Measurements from ENCODE around the gene SLC52A3.
"Not testable (repeated sequence)": the region's sequence is repeated elsewhere in the genome, so short reads cannot be mapped to it uniquely, and the experiment has no call there.

Gene SLC52A3

DNA sequence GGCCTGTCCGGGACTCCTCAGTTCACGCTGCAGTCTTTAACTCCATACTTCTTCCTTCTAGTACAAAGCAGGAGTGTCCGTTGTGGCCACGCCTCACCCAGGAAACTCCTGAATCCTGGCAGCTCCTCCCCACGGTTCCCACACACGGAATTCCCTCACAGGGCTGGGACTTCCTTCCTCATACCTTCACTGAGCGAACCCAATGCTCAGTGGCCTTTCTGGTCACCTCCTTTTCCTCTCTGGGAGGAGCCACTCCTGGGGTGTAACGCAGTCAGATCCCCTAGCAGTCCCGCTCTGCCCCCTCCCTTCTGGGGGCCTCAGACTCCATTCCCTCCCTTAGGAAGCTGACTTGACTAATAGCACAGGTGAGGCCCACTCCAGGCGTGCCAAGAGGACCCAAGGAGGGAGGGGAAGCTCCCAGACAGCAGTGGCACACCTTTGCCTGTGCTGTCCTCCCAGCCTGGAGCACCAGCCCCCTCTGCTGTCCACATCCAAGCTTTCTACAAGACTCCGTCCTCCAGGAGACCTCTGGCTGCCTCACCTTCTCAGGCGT, at the start of gene SLC52A3:
Gene SLC52A3 (minus strand): TSS at position 75 of the 553 bp plus-strand sequence. CDS start 2,726 bp downstream, outside the sequence.
- no peak for DNase-seq (ENCODE audit: low read depth)

DNA sequence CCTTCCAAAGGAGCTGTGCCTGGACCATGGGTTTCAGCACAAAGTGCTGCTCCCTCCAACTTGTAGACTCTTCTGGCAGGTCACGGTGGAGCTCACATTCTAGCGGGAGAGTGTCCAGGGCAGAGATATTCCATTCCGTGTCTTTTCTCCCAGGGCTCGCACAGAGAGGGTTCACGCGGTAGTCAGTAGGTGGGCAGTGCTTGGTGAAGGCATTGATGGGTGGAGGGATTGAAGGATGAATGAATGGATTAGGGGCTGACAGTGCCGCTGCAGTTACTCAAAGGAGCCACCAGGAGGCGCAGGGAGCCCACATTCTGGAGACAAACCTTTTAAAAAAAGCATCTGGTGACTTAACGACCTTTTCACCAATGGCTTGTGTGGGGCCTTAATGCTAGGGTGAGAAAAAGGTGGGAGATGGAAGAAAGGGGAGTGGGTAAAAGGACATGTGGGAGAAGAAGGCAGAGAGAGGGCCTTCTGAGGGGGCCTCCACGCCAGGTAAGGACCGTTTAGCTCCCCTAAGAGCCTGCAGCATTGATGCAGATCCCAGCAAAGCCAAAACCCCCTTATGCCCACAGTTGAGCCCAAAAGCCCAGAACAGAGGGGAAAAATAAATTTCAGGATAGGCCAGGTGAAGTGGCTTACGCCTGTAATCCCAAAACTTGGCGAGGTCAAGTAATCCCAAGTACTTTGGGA, 47.8 kb upstream of the SLC52A3 start:
- DNase-seq (ENCODE audit: low read depth) = no peak

DNA sequence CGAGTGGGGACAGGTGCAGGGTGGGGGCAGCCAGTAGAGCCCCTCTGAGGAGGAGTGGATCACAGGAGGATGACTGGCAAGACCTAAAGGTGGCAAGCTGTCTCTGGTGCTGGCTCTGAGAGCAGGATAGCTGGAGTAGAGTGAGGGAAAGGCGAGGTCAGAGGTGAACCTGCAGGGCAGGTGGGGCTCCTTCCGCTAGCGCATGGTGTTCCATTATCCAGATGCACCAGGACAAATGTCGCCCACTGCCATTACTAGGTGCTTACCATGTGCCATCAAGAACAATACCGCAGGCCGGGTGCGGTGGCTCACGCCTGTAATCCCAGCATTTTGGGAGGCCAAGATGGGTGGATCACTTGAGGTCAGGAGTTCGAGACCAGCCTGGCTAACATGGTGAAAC, 46.9 kb upstream of the SLC52A3 start:
- DNase-seq (ENCODE audit: low read depth) = no peak

DNA sequence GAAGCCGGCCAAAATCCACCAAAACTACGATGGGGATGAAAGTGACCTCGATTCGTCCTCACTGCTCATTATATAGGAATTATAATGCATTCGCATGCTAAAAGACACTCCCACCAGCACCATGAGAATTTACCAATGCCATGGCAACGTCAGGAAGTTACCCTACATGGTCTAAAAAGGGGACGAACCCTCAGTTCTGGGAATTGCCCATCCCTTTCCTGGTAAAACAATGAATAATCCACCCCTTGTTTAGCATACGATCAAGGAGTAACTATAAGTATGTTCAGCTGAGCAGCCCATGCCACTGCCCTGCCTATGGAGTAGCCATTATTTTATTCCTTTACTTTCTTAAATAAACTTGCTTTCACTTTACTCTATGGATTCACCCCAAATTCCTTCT, 45.1 kb upstream of the SLC52A3 start:
- DNase-seq (ENCODE audit: low read depth) = no peak

DNA sequence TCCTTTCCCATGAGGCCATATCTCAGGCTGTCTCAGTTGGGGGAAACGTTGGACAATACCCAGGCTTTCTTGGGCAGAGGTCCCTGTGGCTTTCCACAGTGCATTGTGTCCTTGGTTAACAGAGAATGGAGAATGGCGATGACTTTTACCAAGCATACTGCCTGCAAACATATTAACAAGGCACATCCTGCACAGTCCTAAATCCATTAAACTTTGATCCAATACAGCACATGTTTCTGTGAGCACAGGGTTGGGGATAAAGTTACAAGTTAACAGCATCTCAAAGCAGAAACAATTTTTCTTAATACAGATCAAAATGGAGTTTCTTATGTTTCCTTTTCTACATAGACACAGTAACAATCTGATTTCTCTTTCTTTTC, 44.1 kb upstream of the SLC52A3 start:
- DNase-seq (ENCODE audit: low read depth) = not testable (repeated sequence)

DNA sequence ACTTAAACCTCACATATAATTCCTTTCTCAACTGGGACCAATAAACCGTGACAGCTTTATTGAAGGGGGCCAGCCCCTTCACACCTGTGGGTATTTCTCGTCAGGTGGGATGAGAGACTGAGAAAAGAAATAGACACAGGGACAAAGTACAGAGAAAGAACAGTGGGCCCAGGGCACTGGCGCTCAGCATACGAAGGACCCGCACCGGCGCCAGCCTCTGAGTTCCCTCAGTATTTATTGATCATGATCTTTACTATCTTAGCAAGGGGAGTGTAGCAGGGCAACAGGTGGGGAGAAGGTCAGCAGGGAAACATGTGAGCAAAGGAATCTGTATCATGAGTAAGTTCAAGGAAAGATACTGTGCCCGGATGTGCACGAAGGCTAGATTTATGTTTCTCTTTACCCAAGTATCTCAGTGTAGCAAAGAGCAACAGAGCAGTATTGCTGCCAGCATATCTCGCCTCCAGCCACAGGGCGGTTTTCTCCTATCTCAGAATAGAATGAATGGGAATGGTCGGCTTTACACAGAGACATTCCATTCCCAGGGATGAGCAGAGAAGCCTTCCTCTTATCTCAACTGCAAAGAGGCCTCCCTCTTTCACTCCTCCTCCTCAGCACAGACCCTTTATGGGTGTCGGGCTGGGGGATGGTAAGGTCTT, 43.6 kb upstream of the SLC52A3 start:
- not testable (repeated sequence) for DNase-seq (ENCODE audit: low read depth)

DNA sequence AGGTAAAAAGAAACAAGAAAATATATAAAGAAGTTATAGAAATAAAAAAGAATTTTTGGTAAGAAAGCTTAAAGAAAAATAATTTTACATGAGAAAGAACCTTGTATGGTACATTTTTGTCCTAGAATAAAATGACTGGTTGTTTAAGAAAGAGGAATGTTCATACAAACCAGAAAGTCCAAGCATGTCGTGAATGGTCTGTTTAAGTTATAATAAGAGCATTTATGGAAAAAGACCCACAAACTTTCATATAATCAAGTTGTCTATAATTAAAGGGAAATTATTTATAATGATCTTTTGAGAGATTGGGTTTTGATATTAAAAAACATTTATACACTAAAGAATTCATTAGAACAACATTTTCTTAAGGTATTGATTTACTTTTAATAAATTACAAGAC, 37.4 kb upstream of the SLC52A3 start:
- no peak for DNase-seq (ENCODE audit: low read depth)

DNA sequence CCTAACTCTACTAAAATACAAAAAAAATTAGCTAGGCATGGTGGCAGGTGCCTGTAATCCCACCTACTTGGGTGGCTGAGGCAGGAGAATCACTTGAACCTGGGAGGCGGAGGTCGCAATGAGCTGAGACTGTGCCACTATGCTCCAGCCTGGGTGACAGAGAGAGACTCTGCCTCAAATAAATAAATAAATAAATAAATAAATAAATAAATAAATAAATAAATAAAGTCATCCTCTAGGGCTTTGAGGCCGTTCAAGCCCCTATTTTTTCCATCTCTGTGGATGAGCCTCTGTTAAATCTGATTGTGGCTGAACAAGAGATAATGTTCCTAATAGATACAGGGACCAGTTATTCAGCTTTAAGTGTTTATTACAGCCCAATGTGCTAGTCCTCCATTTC, 33.4 kb upstream of the SLC52A3 start:
- DNase-seq (ENCODE audit: low read depth) = no peak

DNA sequence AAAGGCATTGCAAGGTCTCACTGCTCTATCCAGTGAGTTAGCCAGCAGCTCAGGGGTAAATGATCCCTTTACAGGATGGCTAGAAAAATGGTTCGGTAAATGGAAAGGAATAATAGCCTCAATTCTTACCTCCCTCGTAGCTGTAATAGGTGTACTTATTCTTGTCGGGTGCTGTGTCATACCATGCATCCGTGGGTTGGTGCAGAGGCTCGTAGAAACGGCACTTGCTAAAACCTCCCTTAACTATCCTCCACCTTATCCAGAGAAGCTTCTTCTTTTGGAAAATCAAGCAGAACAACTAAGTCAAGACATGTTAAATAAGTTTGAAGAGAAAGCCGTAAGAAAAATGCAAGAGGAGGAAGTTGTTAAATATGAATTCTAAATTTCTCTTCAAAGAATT, 31.7 kb upstream of the SLC52A3 start:
- not testable (repeated sequence) for DNase-seq (ENCODE audit: low read depth)

DNA sequence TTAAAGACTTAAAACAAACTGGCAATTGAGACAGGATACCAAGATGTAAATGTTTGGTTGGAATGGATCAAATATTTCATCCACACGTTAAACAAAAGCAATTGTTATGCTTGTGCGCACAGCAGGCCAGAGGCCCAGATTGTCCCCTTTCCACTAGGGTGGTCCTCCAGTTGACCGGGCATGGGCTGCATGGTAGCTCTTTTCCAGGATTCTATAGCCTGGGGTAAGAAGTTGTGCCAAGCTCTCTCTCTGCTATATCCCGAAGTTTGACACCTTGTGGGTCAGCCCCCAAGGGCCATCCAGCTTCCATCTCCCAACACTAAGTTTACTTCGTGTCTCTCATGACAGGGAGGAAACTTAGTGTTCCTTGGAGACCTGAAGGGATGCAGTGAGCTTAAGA, 30.4 kb upstream of the SLC52A3 start:
- DNase-seq (ENCODE audit: low read depth) = not testable (repeated sequence)

DNA sequence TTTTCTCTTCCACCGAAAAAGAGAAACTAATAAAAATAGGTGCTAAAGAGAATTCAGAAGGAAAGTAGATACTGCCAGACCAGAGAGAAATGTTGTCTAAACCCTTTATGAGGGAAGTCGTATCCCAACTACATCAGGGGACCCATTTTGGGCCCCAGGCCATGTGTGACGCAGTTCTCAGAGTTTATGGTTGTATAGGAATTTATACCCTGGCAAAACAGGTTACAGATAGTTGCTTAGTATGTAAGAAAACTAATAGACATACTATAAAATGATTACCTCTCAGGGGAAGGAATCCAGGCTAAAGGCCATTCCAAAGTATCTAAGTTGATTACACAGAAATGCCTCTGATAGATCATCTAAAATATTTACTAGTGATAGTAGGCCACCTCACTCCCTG, 28.6 kb upstream of the SLC52A3 start:
- DNase-seq (ENCODE audit: low read depth) = no peak

DNA sequence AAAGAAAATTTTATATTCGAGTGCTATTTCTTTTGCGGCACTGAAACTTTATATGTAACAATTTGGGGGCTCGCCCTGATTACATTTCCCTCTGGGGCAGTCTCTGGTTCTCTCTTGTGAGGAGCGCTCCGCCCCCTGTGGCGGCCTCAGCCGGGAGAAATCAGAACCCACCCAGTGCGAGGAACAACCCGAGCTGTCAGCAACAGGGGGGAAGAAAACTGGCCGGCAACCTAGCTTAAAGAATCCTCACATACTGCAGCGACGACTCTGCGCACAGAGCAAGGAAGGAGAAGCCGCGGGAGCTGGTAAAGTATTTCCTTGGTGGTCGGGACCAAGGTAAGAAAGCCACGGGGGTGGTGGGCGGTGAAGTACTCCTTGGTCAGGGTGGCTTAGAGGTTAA, 23.9 kb upstream of the SLC52A3 start:
- no peak for DNase-seq (ENCODE audit: low read depth)

DNA sequence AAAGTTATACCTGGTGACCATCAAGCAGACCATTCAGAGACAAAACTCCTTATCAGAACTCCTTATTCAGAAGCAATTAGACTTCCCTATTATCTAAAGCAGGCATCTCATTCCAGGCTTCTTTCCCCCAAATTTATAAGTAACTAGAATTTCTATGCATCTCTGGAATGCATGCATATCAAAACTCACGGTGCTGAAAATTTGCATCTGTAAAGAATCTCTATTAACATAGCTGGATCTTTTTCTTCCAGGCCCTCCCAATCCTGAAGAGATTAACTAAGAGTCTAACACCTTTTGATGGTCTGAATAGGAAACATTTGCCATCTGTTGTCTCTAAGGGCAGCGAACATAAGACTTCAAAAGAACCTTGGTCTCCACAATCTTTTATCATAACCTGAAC, 22.8 kb upstream of the SLC52A3 start:
- DNase-seq (ENCODE audit: low read depth) = no peak

DNA sequence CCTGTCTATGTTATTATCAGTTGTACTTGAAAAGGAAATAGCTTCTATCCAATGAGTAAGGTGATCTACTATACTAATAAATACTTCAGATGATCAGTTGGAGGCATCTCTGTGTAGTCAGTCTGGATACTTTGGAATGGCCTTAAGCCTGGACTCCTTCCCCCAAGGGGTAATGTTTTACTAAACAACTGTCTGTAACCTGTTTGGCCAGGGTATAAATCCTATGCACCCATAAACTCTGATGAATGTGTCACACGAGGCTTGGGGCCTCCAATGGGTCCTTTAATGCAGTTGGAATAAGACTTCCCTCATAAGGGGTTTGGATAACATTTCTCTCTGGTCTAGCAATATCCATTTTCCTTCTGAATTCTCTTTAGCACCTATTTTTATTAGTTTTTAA, 19.5 kb upstream of the SLC52A3 start:
- DNase-seq (ENCODE audit: low read depth) = no peak

DNA sequence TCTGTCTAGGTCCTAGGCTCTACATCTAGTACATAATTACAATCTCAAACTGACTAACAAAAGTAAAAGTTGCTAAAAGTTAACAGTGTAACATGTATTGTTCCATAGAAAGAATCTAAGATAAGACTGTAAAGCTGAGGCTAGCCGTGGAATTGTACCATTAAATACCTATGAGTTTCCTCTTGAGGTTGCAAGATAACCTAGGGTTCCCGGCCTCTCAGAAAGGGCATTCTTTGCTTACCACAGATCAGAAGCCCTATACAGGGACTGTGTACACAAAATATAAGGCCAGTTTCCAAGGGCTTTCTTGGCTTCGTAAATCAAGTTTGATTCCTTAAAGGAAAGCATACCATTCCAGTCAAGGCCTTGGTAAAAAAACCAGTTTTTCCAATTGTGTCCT, 11.5 kb upstream of the SLC52A3 start:
- DNase-seq (ENCODE audit: low read depth) = no peak

DNA sequence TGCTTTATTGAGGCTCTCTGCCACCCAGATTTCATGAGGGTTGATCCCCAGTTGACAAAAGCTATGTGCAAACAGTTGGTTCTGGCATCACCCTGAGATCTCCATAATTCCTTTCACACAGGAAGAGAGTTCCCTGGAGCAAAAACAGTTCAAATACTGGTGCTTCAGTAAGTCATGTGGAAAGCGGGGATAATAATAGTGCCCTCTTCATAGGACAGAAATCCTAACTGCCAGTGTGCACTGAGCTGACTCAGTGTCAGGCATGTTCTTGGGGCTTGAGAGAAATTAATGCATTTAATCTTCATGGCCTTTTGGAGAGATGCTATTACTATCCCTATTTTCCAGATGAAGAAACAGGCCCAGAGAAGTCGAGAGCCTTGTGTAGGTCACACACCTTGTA, 7.9 kb upstream of the SLC52A3 start:
- no peak for DNase-seq (ENCODE audit: low read depth)

DNA sequence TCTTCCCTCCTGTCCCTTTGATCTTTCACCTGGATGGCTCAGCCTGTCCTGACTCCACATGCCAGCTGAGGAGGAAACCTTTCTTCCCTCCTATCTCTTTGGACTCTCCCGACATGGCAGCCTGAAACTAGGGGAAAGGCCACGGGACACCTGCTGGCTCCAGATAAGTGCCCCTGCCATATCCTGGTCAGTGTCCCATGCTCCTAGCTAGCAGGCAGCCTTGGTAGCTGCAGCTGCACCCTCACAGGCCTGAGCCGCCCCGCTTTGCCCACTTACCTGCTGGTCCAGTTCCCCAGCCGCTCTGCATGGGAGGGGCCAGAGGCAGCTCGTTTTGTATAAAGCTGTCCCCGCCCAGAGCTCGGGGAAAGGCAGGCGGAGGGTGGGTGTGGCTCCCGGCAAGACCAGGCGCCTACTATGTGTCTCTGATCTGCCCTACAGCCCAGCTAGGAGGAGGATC, 7.4 kb upstream of the SLC52A3 start:
- no peak for DNase-seq (ENCODE audit: low read depth)

DNA sequence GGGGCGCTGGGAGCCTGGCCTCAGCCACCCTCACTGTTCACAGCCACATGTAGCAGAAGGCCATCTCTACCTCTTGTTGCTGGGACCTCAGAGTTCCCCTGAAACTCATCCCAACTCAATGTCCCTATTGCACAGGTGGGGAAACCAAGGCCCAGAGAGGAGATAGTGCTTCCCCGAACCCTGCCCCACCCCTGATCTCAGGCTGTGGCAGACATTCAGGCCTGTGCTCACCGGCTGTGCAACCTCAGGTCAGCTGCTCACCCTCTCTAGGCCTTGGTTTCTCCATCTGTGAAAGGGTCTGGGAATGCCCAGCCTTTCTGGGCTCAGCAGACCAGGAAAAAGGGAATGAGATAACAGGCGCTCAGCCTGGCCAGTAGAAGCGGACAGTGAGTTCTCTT, 6.4 kb upstream of the SLC52A3 start:
- DNase-seq (ENCODE audit: low read depth) = no peak

DNA sequence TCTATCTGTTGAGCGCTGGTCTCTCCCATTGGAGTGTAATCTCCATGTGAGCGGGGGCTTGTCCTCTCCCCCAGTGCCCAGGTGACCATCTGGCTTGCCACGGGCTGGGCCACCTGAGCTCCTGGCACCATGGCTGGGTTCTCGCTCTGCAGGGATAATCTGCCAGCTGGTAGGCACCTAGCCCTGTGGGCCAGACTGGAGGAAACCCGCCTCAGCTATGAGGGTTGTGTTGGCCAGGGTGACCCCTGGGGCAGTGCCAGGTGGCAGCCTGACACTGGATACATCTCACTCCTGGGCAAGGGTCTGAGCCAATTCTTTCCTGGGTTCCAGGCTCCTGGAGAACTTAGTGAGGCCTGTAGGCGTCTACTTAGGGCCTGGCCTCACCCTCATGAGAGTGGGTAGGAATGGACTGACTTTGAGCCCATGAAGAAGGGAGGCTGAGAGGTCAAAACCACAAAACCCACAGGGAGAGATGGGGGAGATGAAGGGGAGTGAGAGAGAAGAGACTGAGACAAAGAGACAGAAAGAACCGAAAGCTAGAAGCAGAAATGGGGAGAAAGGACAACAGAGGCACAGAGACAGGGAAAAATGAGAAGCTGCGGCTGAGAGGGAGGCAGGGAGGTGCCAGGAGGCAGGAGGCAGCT, 5.8 kb upstream of the SLC52A3 start:
- no peak for DNase-seq (ENCODE audit: low read depth)

DNA sequence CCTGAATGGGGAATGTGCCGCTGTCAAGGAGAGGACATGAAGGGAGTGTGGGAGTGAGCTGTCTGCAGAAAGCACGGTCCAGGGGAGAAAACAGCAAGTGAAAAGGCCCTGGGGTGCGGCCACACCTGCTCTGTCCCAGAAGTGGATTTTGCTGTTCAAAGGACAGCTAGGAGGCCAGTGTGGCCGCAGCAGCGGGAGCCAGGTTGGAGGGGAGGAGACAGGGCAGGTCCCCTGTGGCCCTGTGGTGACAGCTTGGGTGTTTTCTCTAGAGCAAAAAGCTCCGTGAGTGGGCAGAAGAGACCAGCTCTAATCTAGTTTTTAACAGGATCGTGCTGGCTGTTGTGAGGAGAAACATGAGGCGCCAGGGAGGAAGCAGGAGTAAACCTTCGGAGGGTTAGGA, 4.5 kb upstream of the SLC52A3 start:
- DNase-seq (ENCODE audit: low read depth) = no peak

DNA sequence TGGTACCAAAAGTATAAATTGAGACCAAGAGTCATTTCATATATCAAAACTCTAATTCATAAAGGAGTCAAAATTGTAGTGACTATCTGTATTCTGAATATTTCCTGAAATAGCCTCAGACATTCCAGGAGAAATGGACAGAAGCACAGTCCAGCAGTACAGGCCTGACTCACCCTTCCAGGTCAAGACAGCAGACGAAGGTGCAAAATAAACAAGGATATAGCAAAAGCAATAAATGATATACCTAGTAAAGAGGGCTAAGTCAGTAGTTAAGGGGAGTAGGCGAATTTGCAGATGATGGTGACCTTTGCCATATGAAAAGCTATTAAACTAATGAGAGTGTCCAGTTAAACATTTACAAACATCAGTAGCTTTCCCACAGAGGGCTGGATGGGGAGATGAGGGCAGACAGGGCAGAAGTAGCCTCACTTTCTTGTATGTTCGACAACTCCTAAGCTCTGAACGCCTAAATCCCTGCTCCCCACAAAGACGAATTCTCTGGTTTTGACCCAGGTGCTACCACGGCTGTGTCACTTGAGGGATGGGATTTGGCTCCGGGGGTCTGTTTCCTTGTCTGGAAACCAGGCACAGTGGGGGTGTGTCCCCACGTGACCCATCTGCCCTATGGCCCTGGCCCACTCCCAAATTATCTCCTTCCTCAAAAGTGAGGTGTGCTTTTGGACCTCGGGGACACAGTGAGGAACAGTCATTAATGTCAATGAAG, 3.6 kb upstream of the SLC52A3 start:
- DNase-seq (ENCODE audit: low read depth) = no peak

DNA sequence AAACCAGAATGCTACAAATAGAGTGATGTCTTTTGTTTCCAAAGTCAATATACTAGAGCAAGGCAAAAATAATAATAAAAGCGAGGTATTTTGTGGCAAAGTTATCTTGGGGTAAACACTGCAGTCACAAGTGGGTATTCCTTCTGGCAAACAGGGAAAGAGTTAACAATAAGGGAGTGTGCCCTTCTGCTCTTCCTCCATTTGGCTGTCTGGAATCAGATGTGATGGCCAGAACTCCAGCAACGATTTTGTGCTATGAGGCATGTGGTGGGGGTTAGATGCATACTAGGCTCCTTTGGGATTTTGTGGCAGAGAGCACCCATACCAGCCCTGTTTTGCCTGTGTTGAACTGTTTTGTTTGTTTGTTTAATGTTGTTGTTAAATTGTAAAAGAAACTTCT, 2.4 kb upstream of the SLC52A3 start:
- DNase-seq (ENCODE audit: low read depth) = no peak
